GM19043 (cell line): Measurements from ENCODE around the gene TRAPPC12.
A peak's percentile ranks its signal among the peaks of the same experiment; 100 is the strongest.

ENCODE experiments used
- ATAC-seq: cut with Tn5 transposase; IDR thresholded peaks from one replicate; pipeline ENCODE4 v1.9.1; 2021; ENCODE audit warnings: low read depth; ENCODE audit not compliant: unreplicated experiment

The TRAPPC12 gene

DNA sequence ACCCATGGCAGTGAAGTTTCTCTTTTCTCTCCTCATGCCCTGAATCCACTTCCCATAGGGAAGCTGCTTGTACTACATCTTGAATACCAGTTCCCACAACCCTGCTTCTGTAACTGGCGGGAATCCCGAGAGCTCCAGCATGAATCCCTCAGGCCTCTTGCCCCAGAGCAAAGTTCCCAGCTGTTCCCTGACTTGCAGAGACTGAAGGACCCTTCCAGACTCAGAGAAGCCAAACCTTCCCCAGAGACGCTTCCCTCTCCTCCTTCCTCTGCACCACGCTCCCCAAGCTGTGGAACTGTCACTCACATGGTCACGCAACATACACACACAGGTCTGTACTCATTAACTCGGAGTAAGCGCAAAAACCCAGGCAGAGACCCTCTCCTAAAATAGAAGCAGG is 26.4 kb downstream of the TRAPPC12 start:
- ATAC-seq = no peak

GRCh38 chr2:3406501-3406900 is 27.0 kb downstream of the TRAPPC12 start:
- no peak for ATAC-seq

- ATAC-seq = no peak
These were observed 29.3 kb downstream of the TRAPPC12 start for GRCh38 chr2:3408781-3409180.

DNA sequence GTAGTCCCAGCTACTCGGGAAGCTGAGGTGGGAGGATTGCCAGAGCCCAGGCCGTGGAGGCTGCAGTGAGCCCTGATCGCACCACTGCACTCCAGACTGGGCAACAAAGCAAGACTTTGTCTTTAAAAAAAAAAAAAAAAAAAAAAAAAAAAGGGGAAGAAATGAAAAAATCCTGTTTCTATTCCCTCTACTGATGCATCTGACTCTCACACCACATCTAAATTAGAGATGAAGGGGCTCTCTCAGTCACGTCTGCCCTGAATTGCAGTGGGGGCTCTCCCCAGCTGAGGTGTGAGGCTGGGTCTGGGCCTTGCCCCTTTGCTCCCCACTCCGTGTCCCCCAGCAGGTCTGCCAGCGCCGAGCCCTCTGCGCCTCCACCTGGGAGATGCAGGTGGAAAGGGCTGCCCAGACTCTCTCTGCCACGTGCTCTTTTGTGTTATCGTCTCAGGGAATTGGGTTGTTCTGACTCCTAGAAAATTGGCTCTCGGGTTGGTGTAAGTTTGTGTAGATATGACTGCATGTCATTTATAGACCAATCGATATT is 30.2 kb downstream of the TRAPPC12 start:
- ATAC-seq = no peak

GRCh38 chr2:3411103-3411502 is 31.6 kb downstream of the TRAPPC12 start:
- no peak for ATAC-seq

GRCh38 chr2:3413697-3414096 is 34.2 kb downstream of the TRAPPC12 start:
- no peak for ATAC-seq

DNA sequence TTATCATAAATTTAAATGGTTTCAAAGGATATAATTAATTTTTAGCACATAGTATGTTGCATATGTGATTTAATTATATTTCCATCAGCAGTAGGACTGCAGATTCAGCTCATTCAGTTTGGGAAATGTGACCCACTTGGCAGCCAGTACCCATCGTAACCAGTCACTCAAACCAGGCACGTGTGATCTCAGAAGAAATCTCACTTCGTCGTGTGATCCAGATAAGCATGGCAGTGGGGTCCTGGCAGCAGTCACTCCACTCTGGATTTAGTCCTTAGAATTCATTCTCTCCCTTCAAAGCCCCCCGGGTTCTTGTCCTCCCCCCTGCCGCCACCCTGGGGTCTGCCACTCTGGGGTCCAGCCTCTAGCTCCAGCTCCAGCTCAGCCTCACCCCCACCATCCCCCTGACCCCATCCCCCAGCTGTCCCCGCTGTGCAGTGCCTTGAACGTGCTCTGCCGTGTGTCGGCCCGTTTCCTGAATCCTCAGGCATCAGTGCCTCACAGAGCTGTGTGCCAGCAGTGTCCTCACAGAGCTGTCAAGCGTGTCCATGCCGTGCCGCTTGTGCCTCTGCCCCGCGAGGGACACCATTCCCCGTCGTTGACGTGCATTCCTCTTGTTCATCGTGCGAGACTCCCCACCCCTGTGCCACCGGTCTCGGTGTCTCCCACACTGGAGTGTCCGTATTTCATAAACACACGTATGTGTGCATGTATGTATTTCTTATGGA is 34.8 kb downstream of the TRAPPC12 start:
- ATAC-seq = no peak

GRCh38 chr2:3418766-3419404 is 39.4 kb downstream of the TRAPPC12 start:
- ATAC-seq = no peak

GRCh38 chr2:3420076-3420768 is 40.7 kb downstream of the TRAPPC12 start:
- peak; percentile 49 for ATAC-seq

DNA sequence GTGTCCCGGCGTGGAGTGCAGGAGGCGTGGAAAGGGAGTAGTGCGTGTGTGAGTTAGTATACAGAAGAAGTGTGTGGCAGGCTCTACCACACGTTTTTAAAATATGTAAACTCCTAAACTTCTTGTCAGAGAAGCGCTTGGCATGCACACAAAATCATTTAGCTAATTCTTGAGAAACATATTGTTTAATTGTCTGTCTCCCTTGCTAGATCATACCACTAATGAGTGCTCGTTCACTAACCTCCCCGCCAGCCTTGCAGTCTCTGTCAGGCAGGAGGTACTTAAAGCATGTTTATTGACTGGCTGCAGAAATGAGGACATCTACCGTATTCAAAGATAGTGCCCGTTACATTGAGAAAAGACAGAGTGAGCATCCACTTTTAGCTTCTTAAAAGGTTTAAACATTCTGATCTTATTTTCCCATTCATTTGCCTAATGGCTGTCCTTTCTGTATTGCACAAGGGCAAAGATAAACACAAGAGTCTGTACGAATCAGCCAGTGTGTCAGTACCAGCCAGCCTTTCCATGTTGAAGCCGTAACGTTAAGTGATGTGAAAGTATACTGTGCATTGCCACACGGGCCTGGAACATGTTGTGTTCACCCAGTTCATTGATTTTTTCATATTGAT is 41.4 kb downstream of the TRAPPC12 start:
- no peak for ATAC-seq

GRCh38 chr2:3421580-3421979 is 42.1 kb downstream of the TRAPPC12 start:
- no peak for ATAC-seq

- ATAC-seq = peak; percentile 50
These were observed 42.8 kb downstream of the TRAPPC12 start for GRCh38 chr2:3422161-3422779.

DNA sequence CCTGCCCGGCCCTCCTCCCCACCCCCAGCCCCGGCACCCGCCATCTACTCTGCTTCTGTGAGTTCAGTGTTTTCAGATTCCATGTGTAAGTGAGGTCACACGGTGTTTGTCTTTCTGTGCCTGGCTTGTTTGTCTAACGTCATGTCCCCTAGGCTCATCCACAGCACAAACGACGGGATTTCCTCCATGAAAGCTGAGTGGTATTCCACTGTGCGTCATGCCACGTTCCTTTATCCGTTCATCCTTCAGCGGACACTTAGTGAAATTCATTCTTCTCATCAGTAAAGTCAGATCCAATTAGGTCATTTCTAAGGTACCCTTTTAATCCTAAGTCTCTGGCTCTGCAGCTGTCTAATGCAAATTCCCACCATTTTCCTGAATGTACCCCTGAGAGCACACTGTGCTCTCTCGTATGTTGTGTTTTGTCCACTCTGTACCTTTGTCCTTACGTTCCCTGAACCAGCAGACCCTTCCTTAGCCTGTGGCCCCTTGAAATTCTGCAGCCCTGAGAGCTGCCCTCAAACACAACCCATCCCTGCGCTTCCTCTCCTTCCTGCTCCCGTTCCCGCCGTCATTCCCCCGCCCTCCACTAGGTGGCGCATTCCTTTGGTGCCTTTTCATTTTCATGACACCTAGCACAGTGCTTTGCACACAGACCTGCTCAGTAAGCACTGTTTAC is 44.1 kb downstream of the TRAPPC12 start:
- ATAC-seq = no peak

DNA sequence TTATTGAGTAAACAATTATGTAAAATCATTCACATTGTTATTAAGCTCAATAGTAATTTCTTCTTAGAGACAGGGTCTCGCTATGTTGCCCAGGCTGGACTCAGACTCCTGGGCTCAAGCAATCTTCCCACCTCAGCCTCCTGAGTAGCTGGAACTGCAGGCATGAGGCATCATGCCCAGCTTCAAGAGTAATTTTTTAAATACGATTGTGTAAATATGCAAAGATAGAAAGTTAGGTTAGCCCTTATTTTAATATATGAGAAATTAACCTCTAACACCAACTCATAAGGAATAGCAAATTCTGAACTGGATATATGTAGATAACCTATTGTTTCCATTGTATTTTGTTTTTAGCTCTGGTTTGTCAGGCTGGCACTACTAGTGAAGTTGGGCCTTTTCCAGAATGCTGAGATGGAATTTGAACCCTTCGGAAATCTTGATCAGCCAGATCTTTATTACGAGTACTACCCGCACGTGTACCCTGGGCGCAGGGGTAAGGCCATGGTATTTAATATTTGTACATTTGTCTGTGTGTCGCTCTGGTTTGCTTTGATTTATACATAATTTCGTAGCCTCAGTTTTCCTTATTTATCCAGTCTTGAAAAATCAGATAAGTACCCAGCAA is 44.8 kb downstream of the TRAPPC12 start:
- ATAC-seq = no peak

DNA sequence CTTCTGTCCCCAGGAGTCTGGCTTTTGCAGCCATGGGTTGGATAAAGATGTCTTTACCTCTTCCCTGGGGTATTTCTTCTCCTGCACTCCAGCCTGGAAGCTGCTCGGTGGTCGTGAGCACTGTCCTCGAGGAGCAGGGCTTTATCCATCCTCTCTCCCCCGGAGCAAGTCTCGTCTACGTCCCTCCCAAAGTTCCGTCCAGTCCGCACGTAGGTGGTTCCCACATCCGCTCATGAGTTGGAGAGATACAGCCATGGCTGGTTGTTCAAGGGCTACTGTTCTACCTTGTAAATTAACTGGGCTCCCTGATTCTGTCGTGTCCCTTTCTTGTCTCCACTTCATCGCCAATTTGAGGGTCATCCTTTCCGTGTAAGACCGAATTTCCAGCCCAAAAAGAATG is 47.1 kb downstream of the TRAPPC12 start:
- no peak for ATAC-seq

- peak; percentile 54 for ATAC-seq
These were observed 47.8 kb downstream of the TRAPPC12 start for GRCh38 chr2:3427272-3427671.

DNA sequence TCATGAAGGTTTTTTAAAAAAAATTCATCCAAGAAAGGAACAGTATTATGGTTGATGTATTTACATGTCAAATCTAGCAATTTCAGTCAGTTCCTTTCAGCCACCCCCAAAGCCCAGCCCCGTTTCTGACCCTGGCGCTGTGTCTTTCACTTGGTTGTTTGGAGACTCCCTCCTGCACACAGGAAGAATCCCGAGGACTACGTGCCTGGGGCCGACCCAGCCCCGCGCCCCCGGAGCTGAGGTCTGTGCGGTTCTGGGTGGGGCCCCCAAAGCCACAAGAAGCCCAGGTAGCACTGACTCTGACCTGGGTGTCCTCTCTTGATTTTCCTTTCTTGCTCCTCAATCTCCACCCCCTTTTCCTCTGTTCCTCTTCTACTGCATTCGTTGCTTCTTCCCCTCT is 49.1 kb downstream of the TRAPPC12 start:
- no peak for ATAC-seq

DNA sequence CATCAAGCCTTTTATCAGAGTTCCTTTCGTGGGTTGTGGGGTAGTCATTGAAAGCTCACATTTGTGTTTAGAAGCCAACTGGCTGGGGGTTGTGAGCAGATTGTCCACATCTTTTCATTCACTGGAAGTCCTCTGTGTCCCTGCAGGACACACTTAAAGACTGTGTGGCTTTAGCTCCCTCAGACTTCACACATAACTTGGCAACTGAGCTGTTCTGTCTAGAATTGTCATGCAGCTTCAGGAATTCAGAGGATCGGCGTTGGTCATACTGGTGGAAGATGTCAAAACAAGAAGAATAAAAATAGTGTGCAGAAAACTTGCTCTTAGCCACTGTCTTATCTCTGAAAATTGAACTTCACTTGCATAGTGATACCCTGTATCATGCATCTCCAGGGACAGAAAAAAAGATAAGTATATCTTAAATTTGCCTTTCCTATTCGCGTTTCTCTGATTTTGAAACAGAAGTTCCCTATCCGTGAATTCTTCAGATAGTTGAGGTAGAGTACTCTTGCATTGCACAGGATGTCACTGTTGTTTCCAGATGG is 49.6 kb downstream of the TRAPPC12 start:
- no peak for ATAC-seq

GRCh38 chr2:3430172-3430571 is 50.7 kb downstream of the TRAPPC12 start:
- ATAC-seq = no peak
